Peyer's patch (tissue), 4 donors: Measurements from ENCODE around the gene SIM1. TPM values are rescaled to one million over a fixed set of nuclear protein-coding genes. Genes with fewer than 3 reads are reported as not detected.

ENCODE experiments used
- DNase-seq, 3 donors: peaks; one replicate each; pipeline ENCODE4 v3.0.0-alpha.2; 2017 to 2019
- H3K27ac ChIP-seq, 4 donors: fragments of 200-600 bp; sonication (generic); one replicate each; pipeline ENCODE4 v1.5.1; 2016 to 2019
- H3K27me3 ChIP-seq, 2 donors: fragments of 200-600 bp; sonication (generic); one replicate each; pipeline ENCODE4 v1.5.1; 2019
- H3K36me3 ChIP-seq, 3 donors: fragments of 200-600 bp; sonication (generic); one replicate each; pipeline ENCODE4 v1.5.1; 2016 to 2019
- H3K4me1 ChIP-seq, 4 donors: fragments of 200-600 bp; sonication (generic); one replicate each; pipeline ENCODE4 v1.5.1; 2016 to 2019
- H3K4me3 ChIP-seq, 4 donors: fragments of 200-600 bp; sonication (generic); 1 replicate in 3 of 4; 2 replicates in 1 of 4; pipeline ENCODE4 v1.5.1; 2016 to 2019; ENCODE audit warnings: mild to moderate bottlenecking in 1 of 4
- H3K9me3 ChIP-seq, 4 donors: fragments of 200-600 bp; sonication (generic); one replicate each; pipeline ENCODE4 v1.5.1; 2016 to 2019; ENCODE audit warnings: mild to moderate bottlenecking in 1 of 4
- POLR2A ChIP-seq, 2 donors: fragments of 450-650 bp; IDR thresholded peaks; one replicate each; pipeline ENCODE4 v1.5.1; 2017; ENCODE audit warnings: antibody characterized with exemption in 2 of 2, mild to moderate bottlenecking in 2 of 2, moderate library complexity in 2 of 2
- total RNA-seq, 4 donors: library from RNA; depleted of rRNA; stranded (reverse); fragments of >200 nt; gene quantifications; one replicate each; pipeline ENCODE4 v1.1.0, GENCODE V29; 2016
- TF ChIP-seq, protein P1 (sequence below), 6 experiments: fragments of 450-650 bp in 4 of 6; fragments of 200-600 bp in 2 of 6; sonication (generic) in 1 of 6; IDR thresholded peaks; one replicate each; pipeline ENCODE4 v1.5.1; 2017 to 2019; ENCODE audit warnings: antibody characterized with exemption in 6 of 6, mild to moderate bottlenecking in 3 of 6, moderate library complexity in 1 of 6

The SIM1 gene
- total RNA-seq, 4 donors from 2014 or later = 0.13 TPM; not detected in 3

DNA sequence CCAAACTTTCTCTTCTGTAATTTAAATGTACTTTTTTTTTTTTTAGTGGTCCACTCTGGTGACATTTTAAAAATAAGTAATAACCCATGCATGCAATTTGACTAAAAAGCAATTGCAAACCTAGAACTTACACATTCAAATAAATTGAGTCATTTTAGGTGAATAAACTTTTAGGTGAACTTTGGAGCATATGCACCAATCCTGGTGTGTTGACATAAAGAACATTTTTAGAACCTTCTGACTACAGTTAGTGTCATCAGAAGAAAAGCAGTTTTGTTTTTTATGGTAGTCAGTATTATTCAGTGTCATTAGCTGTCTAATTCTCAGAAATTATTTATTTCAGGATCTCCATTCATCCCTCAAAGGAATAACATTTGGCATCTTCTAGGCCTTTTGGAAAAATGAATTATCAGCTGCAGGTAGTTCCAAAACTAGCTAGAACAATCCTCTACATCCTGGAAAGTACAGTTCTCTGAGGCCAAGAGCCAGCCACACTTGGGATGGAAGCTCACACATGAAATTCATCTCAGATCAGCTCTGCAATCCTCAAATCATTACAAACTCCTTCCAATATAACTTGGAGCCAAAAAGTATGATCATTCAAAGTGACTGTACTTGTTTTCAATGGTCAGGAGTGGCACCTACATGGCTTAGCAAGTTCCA, 38.5 kb upstream of the SIM1 start:
- Histone ChIP-seq H3K27me3 (no peaks in the 10 kb centered on the region), H3K4me1 (no peaks in the 10 kb centered on the region), H3K36me3 (no peaks in the 10 kb centered on the region), H3K4me3 (no peak overlapping the region), H3K27ac (no peak overlapping the region), H3K9me3 (no peaks in the 10 kb centered on the region)
- no peak for DNase-seq
- no peak for TF ChIP-seq POLR2A (IDR thresholded peaks at IDR 0.05)
- TF ChIP-seq, protein P1, sequence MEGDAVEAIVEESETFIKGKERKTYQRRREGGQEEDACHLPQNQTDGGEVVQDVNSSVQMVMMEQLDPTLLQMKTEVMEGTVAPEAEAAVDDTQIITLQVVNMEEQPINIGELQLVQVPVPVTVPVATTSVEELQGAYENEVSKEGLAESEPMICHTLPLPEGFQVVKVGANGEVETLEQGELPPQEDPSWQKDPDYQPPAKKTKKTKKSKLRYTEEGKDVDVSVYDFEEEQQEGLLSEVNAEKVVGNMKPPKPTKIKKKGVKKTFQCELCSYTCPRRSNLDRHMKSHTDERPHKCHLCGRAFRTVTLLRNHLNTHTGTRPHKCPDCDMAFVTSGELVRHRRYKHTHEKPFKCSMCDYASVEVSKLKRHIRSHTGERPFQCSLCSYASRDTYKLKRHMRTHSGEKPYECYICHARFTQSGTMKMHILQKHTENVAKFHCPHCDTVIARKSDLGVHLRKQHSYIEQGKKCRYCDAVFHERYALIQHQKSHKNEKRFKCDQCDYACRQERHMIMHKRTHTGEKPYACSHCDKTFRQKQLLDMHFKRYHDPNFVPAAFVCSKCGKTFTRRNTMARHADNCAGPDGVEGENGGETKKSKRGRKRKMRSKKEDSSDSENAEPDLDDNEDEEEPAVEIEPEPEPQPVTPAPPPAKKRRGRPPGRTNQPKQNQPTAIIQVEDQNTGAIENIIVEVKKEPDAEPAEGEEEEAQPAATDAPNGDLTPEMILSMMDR (IDR thresholded peaks at IDR 0.05) = no peak

DNA sequence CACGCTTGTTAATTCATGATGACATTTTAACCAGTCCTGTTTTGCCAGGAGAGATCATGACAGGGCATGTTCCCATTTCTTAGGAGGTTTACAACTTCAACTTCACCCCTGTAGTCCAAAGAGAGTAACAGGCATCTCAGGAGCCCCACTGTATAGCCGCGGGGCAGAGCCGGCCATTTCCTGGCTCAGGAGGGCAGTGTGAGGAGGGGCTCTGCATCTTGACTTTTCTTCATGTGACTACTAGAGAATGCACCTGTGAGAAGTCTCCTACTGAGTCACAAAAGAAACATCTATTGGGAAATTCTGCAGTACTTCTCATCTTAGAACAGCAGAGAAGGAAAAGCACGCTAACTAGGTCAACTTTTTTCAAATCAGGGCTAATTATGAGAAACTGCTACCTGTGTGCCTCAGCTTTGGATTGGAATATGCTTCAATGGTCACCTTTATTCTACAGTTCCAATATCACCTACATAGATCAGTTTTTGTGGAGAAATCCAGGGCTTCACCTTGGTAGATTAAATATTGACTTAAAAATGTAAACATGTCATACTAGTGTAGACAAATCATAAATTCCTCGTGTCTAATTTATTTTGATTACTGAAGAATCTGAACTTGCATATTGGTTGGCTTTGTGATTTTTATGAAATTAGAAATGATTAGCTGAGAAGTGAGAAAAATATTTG, 28.6 kb upstream of the SIM1 start:
- Histone ChIP-seq H3K9me3 (no peaks in the 10 kb centered on the region), H3K27me3 (no peaks in the 10 kb centered on the region), H3K27ac (no peak overlapping the region), H3K36me3 (no peaks in the 10 kb centered on the region), H3K4me1 (no peaks in the 10 kb centered on the region), H3K4me3 (no peak overlapping the region)
- no peak for TF ChIP-seq POLR2A (IDR thresholded peaks at IDR 0.05)
- TF ChIP-seq, protein P1 (IDR thresholded peaks at IDR 0.05) = no peak
- no peak for DNase-seq

DNA sequence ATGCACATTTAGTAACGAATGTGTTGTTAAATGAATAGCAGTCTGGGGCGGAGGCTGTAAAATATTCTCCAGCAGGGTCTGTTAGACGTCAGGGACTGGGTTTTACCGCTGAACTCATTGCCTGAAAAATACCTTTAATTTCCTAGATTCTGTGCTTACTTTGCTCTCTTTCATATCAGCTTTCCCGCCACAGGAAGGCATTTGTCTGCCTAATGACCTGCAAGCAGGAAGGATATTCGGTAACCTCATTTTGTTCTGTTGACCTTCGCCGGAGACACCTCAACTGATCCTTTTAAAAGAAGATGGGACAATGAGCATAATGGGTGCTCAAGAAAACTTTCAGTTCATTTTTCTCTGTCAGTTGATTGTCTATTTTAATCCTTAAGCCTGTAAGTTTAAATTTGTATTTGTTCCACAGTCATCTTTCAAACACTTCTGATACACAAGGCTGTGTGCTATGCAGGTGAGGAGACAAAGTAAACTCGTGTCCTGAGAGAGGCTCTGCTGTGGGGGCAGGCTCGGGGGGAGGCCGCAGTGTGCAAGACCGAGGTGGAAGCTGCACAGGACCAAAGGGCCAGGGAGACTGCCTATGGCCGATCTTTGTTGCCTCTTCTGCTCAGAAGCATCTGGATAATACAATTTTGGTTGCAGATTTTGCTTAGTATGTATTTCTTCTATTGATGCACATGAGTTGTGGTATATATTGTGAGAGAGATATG, 27.4 kb upstream of the SIM1 start:
- no peaks in the 10 kb centered on the region for H3K4me1 ChIP-seq
- H3K9me3 ChIP-seq = no peaks in the 10 kb centered on the region
- no peak overlapping the region for H3K4me3 ChIP-seq
- no peak for DNase-seq
- no peaks in the 10 kb centered on the region for H3K36me3 ChIP-seq
- TF ChIP-seq POLR2A (IDR thresholded peaks at IDR 0.05) = no peak
- TF ChIP-seq, protein P1 (IDR thresholded peaks at IDR 0.05) = no peak
- H3K27ac ChIP-seq = no peak overlapping the region
- no peaks in the 10 kb centered on the region for H3K27me3 ChIP-seq

DNA sequence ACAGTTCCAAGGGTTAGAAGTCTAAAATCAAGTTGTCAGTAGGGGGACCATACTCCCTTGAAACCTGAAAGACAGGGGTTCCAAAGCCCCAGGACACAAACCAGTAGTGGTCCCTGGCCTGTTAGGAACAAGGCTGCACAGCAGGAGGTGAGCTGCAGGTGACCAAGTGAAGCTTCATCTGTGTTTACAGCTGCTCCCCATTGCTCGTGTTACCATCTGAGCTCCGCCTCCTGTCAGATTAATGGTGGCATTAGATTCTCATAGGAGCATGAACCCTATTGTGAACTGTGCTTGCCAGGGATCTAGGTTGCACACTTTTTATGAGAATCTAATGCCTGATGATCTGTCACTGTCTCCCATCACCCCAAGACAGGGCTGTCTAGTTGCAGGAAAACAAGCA, 25.3 kb upstream of the SIM1 start:
- TF ChIP-seq, protein P1 (IDR thresholded peaks at IDR 0.05) = no peak
- TF ChIP-seq POLR2A (IDR thresholded peaks at IDR 0.05) = no peak
- no peaks in the 10 kb centered on the region for H3K4me1 ChIP-seq
- no peaks in the 10 kb centered on the region for H3K27me3 ChIP-seq
- H3K36me3 ChIP-seq = no peaks in the 10 kb centered on the region
- no peak for DNase-seq
- H3K4me3 ChIP-seq = no peak overlapping the region
- H3K27ac ChIP-seq = no peak overlapping the region
- no peaks in the 10 kb centered on the region for H3K9me3 ChIP-seq

DNA sequence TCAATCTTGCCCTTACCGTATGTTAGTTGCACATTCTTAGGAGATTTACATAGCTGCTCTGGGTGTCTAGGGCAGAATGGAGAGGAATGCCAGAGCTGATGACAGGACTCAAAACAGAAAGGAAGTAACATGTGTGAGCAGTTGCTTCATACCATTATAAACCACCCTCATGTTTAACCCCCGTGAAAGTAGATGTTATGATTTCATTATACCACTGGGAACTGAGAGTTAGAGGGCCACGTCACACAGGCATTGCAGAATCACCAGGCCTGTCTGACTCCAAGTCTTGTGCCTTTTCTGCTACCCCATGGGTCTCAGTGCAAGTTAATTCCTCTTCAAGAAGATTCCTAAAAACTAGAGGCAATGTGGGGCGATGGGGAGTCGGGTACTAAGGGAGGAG, 23.5 kb upstream of the SIM1 start:
- no peaks in the 10 kb centered on the region for H3K9me3 ChIP-seq
- no peak for DNase-seq
- TF ChIP-seq, protein P1 (IDR thresholded peaks at IDR 0.05) = no peak
- no peak for TF ChIP-seq POLR2A (IDR thresholded peaks at IDR 0.05)
- no peak overlapping the region for H3K4me3 ChIP-seq
- no peaks in the 10 kb centered on the region for H3K4me1 ChIP-seq
- no peaks in the 10 kb centered on the region for H3K36me3 ChIP-seq
- H3K27me3 ChIP-seq = no peaks in the 10 kb centered on the region
- no peak overlapping the region for H3K27ac ChIP-seq
